WTC11 (cell line): ENCODE measurements around the gene ID2. TPM values are rescaled to one million over a fixed set of nuclear protein-coding genes. Genes with fewer than 3 reads are reported as not detected.

Experiments used
- ATAC-seq: fragments of 200-7000 bp; cut with Tn5 transposase; 2 replicates; pipeline ENCODE4 v1.10.0; 2021; ENCODE audit warnings: mild to moderate bottlenecking, moderate library complexity
- CTCF ChIA-PET: fragments of 300-600 bp; sonication (Branson Sonifier 250); formaldehyde crosslinking; loops from one replicate; lab custom pipeline; 2021; ENCODE audit warnings: antibody characterized with exemption; lab: Charles Lee
- POLR2A ChIA-PET: fragments of 350-600 bp; sonication (Branson Sonifier 250); formaldehyde crosslinking; loops from one replicate; lab custom pipeline; 2021; ENCODE audit warnings: antibody characterized with exemption; lab: Charles Lee
- DNase-seq: peaks from one replicate; pipeline ENCODE4 v3.0.0; 2021; ENCODE audit warnings: low spot score
- H3K27ac Mint-ChIP-seq: 2 replicates; pipeline ENCODE4 v1.8.0; 2021; ENCODE audit warnings: mixed read lengths
- H3K27me3 Mint-ChIP-seq: 2 replicates; pipeline ENCODE4 v1.8.0; 2021; ENCODE audit warnings: low read depth, mild to moderate bottlenecking, moderate library complexity, mixed read lengths
- H3K36me3 Mint-ChIP-seq: 2 replicates; pipeline ENCODE4 v1.8.0; 2021; ENCODE audit warnings: mixed read lengths
- H3K4me1 Mint-ChIP-seq: 2 replicates; pipeline ENCODE4 v1.8.0; 2022; ENCODE audit warnings: mixed read lengths
- H3K4me3 Mint-ChIP-seq: 2 replicates; pipeline ENCODE4 v1.8.0; 2021; ENCODE audit warnings: mild to moderate bottlenecking, moderate library complexity, mixed read lengths
- H3K9me3 Mint-ChIP-seq: 2 replicates; pipeline ENCODE4 v1.8.0; 2021; ENCODE audit warnings: mixed read lengths
- CBFB ChIP-seq: sonication (generic); formaldehyde crosslinking; IDR thresholded peaks from 2 replicates; pipeline ENCODE4 v1.8.1; 2022; ENCODE audit warnings: mild to moderate bottlenecking, low read depth, missing genetic modification reagents
- CREM ChIP-seq: sonication (generic); formaldehyde crosslinking; IDR thresholded peaks from 2 replicates; pipeline ENCODE4 v1.8.1; 2022; ENCODE audit warnings: mild to moderate bottlenecking, missing genetic modification reagents, moderate library complexity
- E2F1 ChIP-seq: sonication (generic); formaldehyde crosslinking; IDR thresholded peaks from 2 replicates; pipeline ENCODE4 v1.8.0; 2022; ENCODE audit warnings: mild to moderate bottlenecking, missing genetic modification reagents
- ETV6 ChIP-seq: sonication (generic); formaldehyde crosslinking; IDR thresholded peaks from 2 replicates; pipeline ENCODE4 v1.8.1; 2022; ENCODE audit warnings: mild to moderate bottlenecking, missing genetic modification reagents
- GABPB1 ChIP-seq: sonication (generic); formaldehyde crosslinking; IDR thresholded peaks from 2 replicates; pipeline ENCODE4 v1.8.1; 2023; ENCODE audit warnings: mild to moderate bottlenecking, missing genetic modification reagents
- GRHL2 ChIP-seq: fragments of 250-450 bp; sonication (Bioruptor Pico); IDR thresholded peaks from 2 replicates; pipeline ENCODE4 v1.8.0; 2022; ENCODE audit warnings: mild to moderate bottlenecking, moderate library complexity; ENCODE audit not compliant: insufficient replicate concordance, severe bottlenecking
- JAZF1 ChIP-seq: fragments of 250-450 bp; sonication (Bioruptor Pico); IDR thresholded peaks from 2 replicates; pipeline ENCODE4 v1.9.0; 2021; ENCODE audit warnings: moderate library complexity, mild to moderate bottlenecking, inconsistent platforms
- NR1H2 ChIP-seq: sonication (generic); formaldehyde crosslinking; IDR thresholded peaks from 2 replicates; pipeline ENCODE4 v1.9.0; 2021; ENCODE audit warnings: mild to moderate bottlenecking, moderate library complexity, missing genetic modification reagents
- NR3C1 ChIP-seq: sonication (generic); formaldehyde crosslinking; conservative IDR thresholded peaks from 2 replicates; pipeline ENCODE4 v1.8.1; 2023; ENCODE audit warnings: low read depth, mild to moderate bottlenecking, missing genetic modification reagents
- OVOL2 ChIP-seq: fragments of 250-450 bp; sonication (Bioruptor Pico); IDR thresholded peaks from 2 replicates; pipeline ENCODE4 v1.9.0; 2021; ENCODE audit warnings: mild to moderate bottlenecking, borderline replicate concordance
- PRRX2 ChIP-seq: fragments of 250-450 bp; sonication (Bioruptor Pico); IDR thresholded peaks from 2 replicates; pipeline ENCODE4 v1.8.0; 2021; ENCODE audit warnings: mild to moderate bottlenecking
- SMAD3 ChIP-seq: sonication (generic); formaldehyde crosslinking; IDR thresholded peaks from 2 replicates; pipeline ENCODE4 v1.8.0; 2022; ENCODE audit warnings: missing genetic modification reagents, mild to moderate bottlenecking, borderline replicate concordance
- SP1 ChIP-seq: sonication (generic); formaldehyde crosslinking; conservative IDR thresholded peaks from 2 replicates; pipeline ENCODE4 v1.8.1; 2022; ENCODE audit warnings: missing genetic modification reagents
- TEAD1 ChIP-seq: sonication (generic); formaldehyde crosslinking; IDR thresholded peaks from 2 replicates; pipeline ENCODE4 v1.8.0; 2022; ENCODE audit warnings: mild to moderate bottlenecking, missing genetic modification reagents
- TP53 ChIP-seq: sonication (generic); formaldehyde crosslinking; IDR thresholded peaks from 2 replicates; pipeline ENCODE4 v1.8.1; 2023; ENCODE audit warnings: mild to moderate bottlenecking, missing genetic modification reagents
- ZBTB21 ChIP-seq: sonication (generic); formaldehyde crosslinking; IDR thresholded peaks from 2 replicates; pipeline ENCODE4 v1.8.1; 2023; ENCODE audit warnings: mild to moderate bottlenecking, missing genetic modification reagents, borderline replicate concordance
- ZNF121 ChIP-seq: sonication (generic); formaldehyde crosslinking; IDR thresholded peaks from 2 replicates; pipeline ENCODE4 v1.8.0; 2023; ENCODE audit warnings: missing genetic modification reagents
- ZNF232 ChIP-seq: sonication (generic); formaldehyde crosslinking; IDR thresholded peaks from 2 replicates; pipeline ENCODE4 v1.8.0; 2022; ENCODE audit warnings: mild to moderate bottlenecking, missing genetic modification reagents
- ZNF281 ChIP-seq: sonication (generic); formaldehyde crosslinking; IDR thresholded peaks from 2 replicates; pipeline ENCODE4 v1.8.0; 2023; ENCODE audit warnings: mild to moderate bottlenecking, missing genetic modification reagents
- ZNF317 ChIP-seq: sonication (generic); formaldehyde crosslinking; IDR thresholded peaks from 2 replicates; pipeline ENCODE4 v1.8.1; 2023; ENCODE audit warnings: low read depth, mild to moderate bottlenecking, moderate library complexity, missing genetic modification reagents, borderline replicate concordance
- ZNF396 ChIP-seq: fragments of 250-450 bp; sonication (Bioruptor Pico); IDR thresholded peaks from 2 replicates; pipeline ENCODE4 v1.8.0; 2021; ENCODE audit warnings: mild to moderate bottlenecking, moderate library complexity, borderline replicate concordance
- ZNF416 ChIP-seq: fragments of 250-450 bp; sonication (Bioruptor Pico); IDR thresholded peaks from 2 replicates; pipeline ENCODE4 v1.9.0; 2021; ENCODE audit warnings: mild to moderate bottlenecking, inconsistent platforms
- ZNF423 ChIP-seq: fragments of 250-450 bp; sonication (Bioruptor Pico); IDR thresholded peaks from 2 replicates; pipeline ENCODE4 v2.1.2; 2022; ENCODE audit warnings: mild to moderate bottlenecking, moderate library complexity
- total RNA-seq: library from RNA; stranded (reverse); gene quantifications from 3 replicates; pipeline ENCODE4 v1.2.3, GENCODE V29; 2021
- TF ChIP-seq, protein P1 (sequence below): sonication (generic); formaldehyde crosslinking; IDR thresholded peaks from 2 replicates; pipeline ENCODE4 v1.8.0; 2023; ENCODE audit warnings: missing genetic modification reagents
- TF ChIP-seq, protein P2 (sequence below): sonication (generic); formaldehyde crosslinking; IDR thresholded peaks from 2 replicates; pipeline ENCODE4 v1.8.1; 2023; ENCODE audit warnings: mild to moderate bottlenecking, missing genetic modification reagents

The ID2 gene
- total RNA-seq, 1 experiment from 2014 or later = 38.6 TPM

- no peak for DNase-seq
- H3K9me3 Mint-ChIP-seq = no peaks in the 10 kb centered on the region
- CTCF ChIA-PET = no interaction called here
- no peaks in the 10 kb centered on the region; the same call in 1 of the 2 replicates for H3K27me3 Mint-ChIP-seq
- TF ChIP-seq CREM (CRISPR knock-in tag) = no peak
- no peak for TF ChIP-seq ZNF416 (CRISPR knock-in tag)
- no peak for TF ChIP-seq GRHL2 (CRISPR knock-in tag)
- TF ChIP-seq, protein P1, sequence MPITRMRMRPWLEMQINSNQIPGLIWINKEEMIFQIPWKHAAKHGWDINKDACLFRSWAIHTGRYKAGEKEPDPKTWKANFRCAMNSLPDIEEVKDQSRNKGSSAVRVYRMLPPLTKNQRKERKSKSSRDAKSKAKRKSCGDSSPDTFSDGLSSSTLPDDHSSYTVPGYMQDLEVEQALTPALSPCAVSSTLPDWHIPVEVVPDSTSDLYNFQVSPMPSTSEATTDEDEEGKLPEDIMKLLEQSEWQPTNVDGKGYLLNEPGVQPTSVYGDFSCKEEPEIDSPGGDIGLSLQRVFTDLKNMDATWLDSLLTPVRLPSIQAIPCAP (CRISPR knock-in tag) = no peak
- no peak for TF ChIP-seq ZBTB21 (CRISPR knock-in tag)
- TF ChIP-seq GABPB1 = no peak
- TF ChIP-seq TP53 (CRISPR knock-in tag) = no peak
- no peak for TF ChIP-seq PRRX2 (CRISPR knock-in tag)
- TF ChIP-seq, all 79 proteins: peak for 0
- Mint-ChIP-seq H3K27ac (no peak overlapping the region), H3K36me3 (no peaks in the 10 kb centered on the region), H3K4me3 (no peak overlapping the region), H3K4me1 (peaks cover 5% of the 10 kb centered on the region; the same call in 1 of the 2 replicates)
- POLR2A ChIA-PET = no interaction called here
- no peak for ATAC-seq
Measured at GRCh38 chr2:8659735-8660492, 21.9 kb upstream of the ID2 start.

GRCh38 chr2:8661235-8661634, 20.6 kb upstream of the ID2 start:
- no peaks in the 10 kb centered on the region for H3K9me3 Mint-ChIP-seq
- no peak for DNase-seq
- POLR2A ChIA-PET = no interaction called here
- no peak overlapping the region for H3K4me3 Mint-ChIP-seq
- ATAC-seq = no peak
- H3K36me3 Mint-ChIP-seq = no peaks in the 10 kb centered on the region
- CTCF ChIA-PET = no interaction called here
- TF ChIP-seq ZNF396 (CRISPR knock-in tag) = no peak
- no peak for TF ChIP-seq ETV6 (CRISPR knock-in tag)
- no peak for TF ChIP-seq ZNF281 (CRISPR knock-in tag)
- TF ChIP-seq SP1 (CRISPR knock-in tag) = no peak
- TF ChIP-seq ZNF232 (CRISPR knock-in tag) = no peak
- TF ChIP-seq OVOL2 (CRISPR knock-in tag) = no peak
- TF ChIP-seq NR3C1 (CRISPR knock-in tag) = no peak
- TF ChIP-seq SMAD3 (CRISPR knock-in tag) = no peak
- no peak for TF ChIP-seq ZNF423 (CRISPR knock-in tag)
- TF ChIP-seq NR1H2 (CRISPR knock-in tag) = no peak
- no peak for TF ChIP-seq ZNF317 (CRISPR knock-in tag)
- no peak for TF ChIP-seq E2F1 (CRISPR knock-in tag)
- TF ChIP-seq ZNF121 (CRISPR knock-in tag) = no peak
- TF ChIP-seq, protein P2, sequence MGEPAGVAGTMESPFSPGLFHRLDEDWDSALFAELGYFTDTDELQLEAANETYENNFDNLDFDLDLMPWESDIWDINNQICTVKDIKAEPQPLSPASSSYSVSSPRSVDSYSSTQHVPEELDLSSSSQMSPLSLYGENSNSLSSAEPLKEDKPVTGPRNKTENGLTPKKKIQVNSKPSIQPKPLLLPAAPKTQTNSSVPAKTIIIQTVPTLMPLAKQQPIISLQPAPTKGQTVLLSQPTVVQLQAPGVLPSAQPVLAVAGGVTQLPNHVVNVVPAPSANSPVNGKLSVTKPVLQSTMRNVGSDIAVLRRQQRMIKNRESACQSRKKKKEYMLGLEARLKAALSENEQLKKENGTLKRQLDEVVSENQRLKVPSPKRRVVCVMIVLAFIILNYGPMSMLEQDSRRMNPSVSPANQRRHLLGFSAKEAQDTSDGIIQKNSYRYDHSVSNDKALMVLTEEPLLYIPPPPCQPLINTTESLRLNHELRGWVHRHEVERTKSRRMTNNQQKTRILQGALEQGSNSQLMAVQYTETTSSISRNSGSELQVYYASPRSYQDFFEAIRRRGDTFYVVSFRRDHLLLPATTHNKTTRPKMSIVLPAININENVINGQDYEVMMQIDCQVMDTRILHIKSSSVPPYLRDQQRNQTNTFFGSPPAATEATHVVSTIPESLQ = no peak
- TF ChIP-seq TEAD1 (CRISPR knock-in tag) = no peak
- TF ChIP-seq JAZF1 (CRISPR knock-in tag) = no peak
- no peak for TF ChIP-seq CBFB (CRISPR knock-in tag)
- TF ChIP-seq, all 79 proteins: peak for 0
- Mint-ChIP-seq H3K27ac (peak overlapping the region; percentile 2; the same call in 1 of the 2 replicates), H3K4me1 (peaks cover 5% of the 10 kb centered on the region; the same call in 1 of the 2 replicates), H3K27me3 (no peaks in the 10 kb centered on the region; the same call in 1 of the 2 replicates)
